ENCODE results near the gene SLC25A11. TPM values are rescaled to one million over a fixed set of nuclear protein-coding genes. Genes with fewer than 3 reads are reported as not detected.

SLC25A11 gene
- total and polyA plus RNA-seq, 7 donors, result 97.1 to 225 (median 128) TPM

DNA sequence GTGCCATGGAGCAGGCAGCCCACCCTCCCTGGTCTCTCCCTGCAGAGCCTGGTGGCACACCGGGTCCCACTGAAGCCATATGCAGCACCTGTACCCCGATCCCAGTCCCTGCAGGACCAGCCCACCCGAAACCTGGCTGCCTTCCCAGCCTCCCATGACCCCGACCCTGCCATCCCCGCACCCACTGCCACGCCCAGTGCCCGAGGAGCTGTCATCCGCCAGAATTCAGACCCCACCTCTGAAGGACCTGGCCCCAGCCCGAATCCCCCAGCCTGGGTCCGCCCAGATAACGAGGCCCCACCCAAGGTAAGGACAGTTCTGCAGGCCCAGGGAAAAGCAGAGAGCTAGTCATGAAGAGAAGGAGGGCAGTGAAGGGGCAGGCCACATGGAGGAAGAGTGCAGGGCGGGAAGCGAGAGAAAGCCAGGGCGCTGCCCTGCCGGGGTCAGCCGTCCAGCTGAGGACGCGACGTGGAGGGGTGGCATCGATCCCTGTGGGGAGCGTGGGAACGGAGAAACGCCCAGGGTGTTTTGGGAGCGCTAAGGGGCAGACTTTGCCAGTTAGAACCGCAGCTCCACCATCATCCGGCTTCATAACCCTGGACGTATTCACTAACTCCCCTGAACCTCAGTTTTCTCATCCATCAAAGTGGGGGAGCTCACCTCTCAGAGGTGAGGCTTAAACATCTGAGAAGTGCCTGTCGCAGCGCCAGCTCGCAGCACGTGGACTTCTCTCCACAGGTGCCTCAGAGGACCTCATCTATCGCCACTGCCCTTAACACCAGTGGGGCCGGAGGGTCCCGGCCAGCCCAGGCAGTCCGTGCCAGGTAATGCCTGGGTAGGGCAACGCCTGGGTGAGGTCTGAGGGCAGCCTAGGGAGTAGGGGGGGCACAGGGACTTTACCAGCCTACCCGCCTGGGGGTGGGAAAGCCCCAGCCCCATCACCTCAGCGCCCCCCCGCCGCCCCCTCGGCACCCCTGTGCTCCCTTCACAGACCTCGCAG lies 48.1 kb downstream of the SLC25A11 start:
- WGBS, 3 donors, result 89 to 95% (median 90%) methylated on average over 40 to 42 of the region's 42 CpGs
- no peaks in the 10 kb centered on the region for H3K27me3 ChIP-seq (ENCODE audit: insufficient read depth in 3 of 3, low read length in 2 of 3)
- no peak for ATAC-seq
- no peak for TF ChIP-seq CTCF (IDR thresholded peaks at IDR 0.05)
- H3K27ac ChIP-seq, result no peak overlapping the region
- peak in 1 of 2 donors; percentile 47 for DNase-seq
- no peak overlapping the region for H3K4me3 ChIP-seq
- H3K4me1 ChIP-seq, result no peaks in the 10 kb centered on the region
- H3K36me3 ChIP-seq (ENCODE audit: insufficient read depth in 1 of 2, low read depth in 1 of 2), result peaks cover 1 to 100% of the 10 kb centered on the region in 2 donors
- intact Hi-C loops (cut with DNase I), result no loop called here
- no peaks in the 10 kb centered on the region for H3K9me3 ChIP-seq

DNA sequence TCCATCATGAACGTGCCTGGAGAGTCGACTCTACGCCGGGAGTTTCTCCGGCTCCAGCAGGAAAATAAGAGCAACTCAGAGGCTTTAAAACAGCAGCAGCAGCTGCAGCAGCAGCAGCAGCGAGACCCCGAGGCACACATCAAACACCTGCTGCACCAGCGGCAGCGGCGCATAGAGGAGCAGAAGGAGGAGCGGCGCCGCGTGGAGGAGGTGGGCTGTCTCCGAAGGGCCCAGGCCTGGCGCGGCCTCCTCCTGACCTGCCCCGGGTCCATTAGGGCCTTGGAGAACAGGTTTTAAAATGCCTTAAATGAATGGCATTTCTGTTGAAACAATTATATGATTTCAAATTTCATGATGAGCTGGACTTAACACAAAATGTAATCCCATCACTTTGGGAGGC lies 52.3 kb downstream of the SLC25A11 start:
- TF ChIP-seq CTCF (IDR thresholded peaks at IDR 0.05), result no peak
- ATAC-seq (no peak), DNase-seq (no peak)
- no peaks in the 10 kb centered on the region for H3K4me1 ChIP-seq
- WGBS, 3 donors, result 78 to 87% (median 82%) methylated on average over 18 of the region's 18 CpGs
- no peaks in the 10 kb centered on the region for H3K27me3 ChIP-seq (ENCODE audit: insufficient read depth in 3 of 3, low read length in 2 of 3)
- intact Hi-C loops (cut with DNase I), result loop anchor here (2.0 to 10.0 kb wide), 4 partner anchors 53 to 155 kb away; partner anchors contain the start of genes MINK1 (in 2 of the 2), CXCL16 (in 1 of the 2), MED11 (in 1 of the 2) and VMO1 (in 1 of the 2)
- no peaks in the 10 kb centered on the region for H3K9me3 ChIP-seq
- H3K4me3 ChIP-seq, result no peak overlapping the region
- no peak overlapping the region for H3K27ac ChIP-seq
- peaks cover 5 to 88% of the 10 kb centered on the region in 2 donors for H3K36me3 ChIP-seq (ENCODE audit: insufficient read depth in 1 of 2, low read depth in 1 of 2)

Other genes starting within 250 kb of the SLC25A11 start
- gene PELP1, start 235.9 kb downstream of the SLC25A11 start, total RNA-seq, result 10 to 100 TPM; 51.7 to 57.2 (median 55.5) TPM
- 10 to 100 TPM; 17.5 to 38.6 (median 20.4) TPM for gene PELP1, start 235.9 kb downstream of the SLC25A11 start, polyA plus RNA-seq
- 10 to 100 TPM; 12.1 to 16.5 (median 14.7) TPM for gene ARRB2, start 229.4 kb downstream of the SLC25A11 start, total RNA-seq
- gene ARRB2, start 229.4 kb downstream of the SLC25A11 start, polyA plus RNA-seq, result 10 to 100 TPM in 1 of 3 donors, 1 to 10 TPM in 2; 6.6 to 11.8 (median 8.0) TPM
- gene MED11, start 208.6 kb downstream of the SLC25A11 start, total RNA-seq, result 10 to 100 TPM; 19.2 to 26.6 (median 23.7) TPM
- 10 to 100 TPM; 44.0 to 52.1 (median 46.3) TPM for gene MED11, start 208.6 kb downstream of the SLC25A11 start, polyA plus RNA-seq
- gene ZMYND15, start 200.2 kb downstream of the SLC25A11 start, total RNA-seq, result under 1 TPM in 3 of 4 donors, not detected in 1; 0.08 to 0.30 (median 0.15) TPM
- gene ZMYND15, start 200.2 kb downstream of the SLC25A11 start, polyA plus RNA-seq, result under 1 TPM in 2 of 3 donors, not detected in 1; 0.04 to 0.09 TPM
- 1 to 10 TPM; 1.7 to 5.4 (median 2.8) TPM for gene CXCL16, start 200.1 kb downstream of the SLC25A11 start, total RNA-seq
- gene CXCL16, start 200.1 kb downstream of the SLC25A11 start, polyA plus RNA-seq, result under 1 TPM; 0.45 to 0.72 (median 0.48) TPM
- not detected for gene TM4SF5, start 168.2 kb downstream of the SLC25A11 start, total RNA-seq
- under 1 TPM in 1 of 3 donors, not detected in 2; 0.34 TPM for gene TM4SF5, start 168.2 kb downstream of the SLC25A11 start, polyA plus RNA-seq
- gene VMO1, start 153.7 kb downstream of the SLC25A11 start, total RNA-seq, result under 1 TPM; 0.42 to 0.84 (median 0.64) TPM
- 1 to 10 TPM in 2 of 3 donors, under 1 TPM in 1; 0.84 to 3.1 (median 1.8) TPM for gene VMO1, start 153.7 kb downstream of the SLC25A11 start, polyA plus RNA-seq
- not detected for gene GLTPD2, start 151.1 kb downstream of the SLC25A11 start, total RNA-seq
- not detected for gene GLTPD2, start 151.1 kb downstream of the SLC25A11 start, polyA plus RNA-seq
- gene PSMB6, start 143.9 kb downstream of the SLC25A11 start, total RNA-seq, result 100 to 1,000 TPM; 160 to 254 (median 234) TPM
- 100 to 1,000 TPM; 416 to 561 (median 427) TPM for gene PSMB6, start 143.9 kb downstream of the SLC25A11 start, polyA plus RNA-seq
- gene PLD2, start 132.9 kb downstream of the SLC25A11 start, total RNA-seq, result 1 to 10 TPM; 3.7 to 7.5 (median 4.3) TPM
- gene PLD2, start 132.9 kb downstream of the SLC25A11 start, polyA plus RNA-seq, result 1 to 10 TPM; 2.4 to 4.2 (median 3.0) TPM
- gene MINK1, start 106.7 kb downstream of the SLC25A11 start, total RNA-seq, result 10 to 100 TPM; 15.8 to 23.8 (median 20.8) TPM
- 10 to 100 TPM in 2 of 3 donors, 1 to 10 TPM in 1; 8.9 to 19.2 (median 14.2) TPM for gene MINK1, start 106.7 kb downstream of the SLC25A11 start, polyA plus RNA-seq
- under 1 TPM in 2 of 4 donors, not detected in 2; 0.20 to 0.30 TPM for gene C17orf107, start 40.5 kb downstream of the SLC25A11 start, total RNA-seq
- under 1 TPM; 0.01 to 0.10 (median 0.03) TPM for gene C17orf107, start 40.5 kb downstream of the SLC25A11 start, polyA plus RNA-seq
- 1 to 10 TPM in 1 of 4 donors, under 1 TPM in 3; 0.19 to 1.1 (median 0.28) TPM for gene CHRNE, start 36.9 kb downstream of the SLC25A11 start, total RNA-seq
- under 1 TPM; 0.16 to 0.70 (median 0.56) TPM for gene CHRNE, start 36.9 kb downstream of the SLC25A11 start, polyA plus RNA-seq
- under 1 TPM in 1 of 4 donors, not detected in 3; 0.10 TPM for gene GP1BA, start 7.8 kb downstream of the SLC25A11 start, total RNA-seq
- under 1 TPM in 2 of 3 donors, not detected in 1; 0.04 to 0.05 TPM for gene GP1BA, start 7.8 kb downstream of the SLC25A11 start, polyA plus RNA-seq
- gene RNF167, start 222 bp upstream of the SLC25A11 start, total RNA-seq, result 10 to 100 TPM; 85.1 to 96.3 (median 87.3) TPM
- gene RNF167, start 222 bp upstream of the SLC25A11 start, polyA plus RNA-seq, result 100 to 1,000 TPM in 1 of 3 donors, 10 to 100 TPM in 2; 85.7 to 151 (median 100.0) TPM
- gene PFN1, start 8.5 kb upstream of the SLC25A11 start, total RNA-seq, result 100 to 1,000 TPM; 149 to 253 (median 205) TPM
- 1,000 to 10,000 TPM in 1 of 3 donors, 100 to 1,000 TPM in 2; 220 to 1,518 (median 312) TPM for gene PFN1, start 8.5 kb upstream of the SLC25A11 start, polyA plus RNA-seq
- gene ENO3, start 11.1 kb upstream of the SLC25A11 start, total RNA-seq, result 1,000 to 10,000 TPM; 2,251 to 3,238 (median 2,533) TPM
- gene ENO3, start 11.1 kb upstream of the SLC25A11 start, polyA plus RNA-seq, result 1,000 to 10,000 TPM; 1,126 to 5,696 (median 4,322) TPM
- gene SPAG7, start 27.8 kb upstream of the SLC25A11 start, total RNA-seq, result 100 to 1,000 TPM in 3 of 4 donors, 10 to 100 TPM in 1; 79.2 to 156 (median 111) TPM
- gene SPAG7, start 27.8 kb upstream of the SLC25A11 start, polyA plus RNA-seq, result 100 to 1,000 TPM in 2 of 3 donors, 10 to 100 TPM in 1; 93.2 to 179 (median 170) TPM
- gene CAMTA2, start 47.6 kb upstream of the SLC25A11 start, total RNA-seq, result 10 to 100 TPM; 43.0 to 60.8 (median 51.0) TPM
- 10 to 100 TPM; 30.3 to 50.2 (median 39.5) TPM for gene CAMTA2, start 47.6 kb upstream of the SLC25A11 start, polyA plus RNA-seq
- 1 to 10 TPM; 2.9 to 4.9 (median 3.5) TPM for gene INCA1, start 57.5 kb upstream of the SLC25A11 start, total RNA-seq
- gene INCA1, start 57.5 kb upstream of the SLC25A11 start, polyA plus RNA-seq, result 1 to 10 TPM; 1.6 to 4.1 (median 4.0) TPM
- 1,000 to 10,000 TPM in 1 of 4 donors, 100 to 1,000 TPM in 3; 624 to 1,039 (median 691) TPM for gene KIF1C, start 57.9 kb upstream of the SLC25A11 start, total RNA-seq
- 100 to 1,000 TPM; 204 to 445 (median 311) TPM for gene KIF1C, start 57.9 kb upstream of the SLC25A11 start, polyA plus RNA-seq
- gene SLC52A1, start 95.4 kb upstream of the SLC25A11 start, total RNA-seq, result not detected
- under 1 TPM in 2 of 3 donors, not detected in 1; 0.01 to 0.04 TPM for gene SLC52A1, start 95.4 kb upstream of the SLC25A11 start, polyA plus RNA-seq
- 10 to 100 TPM in 1 of 4 donors, 1 to 10 TPM in 3; 6.8 to 12.3 (median 8.0) TPM for gene ZFP3, start 138.4 kb upstream of the SLC25A11 start, total RNA-seq
- gene ZFP3, start 138.4 kb upstream of the SLC25A11 start, polyA plus RNA-seq, result 10 to 100 TPM in 1 of 3 donors, 1 to 10 TPM in 2; 3.7 to 11.2 (median 3.9) TPM
- gene ZNF232, start 171.8 kb upstream of the SLC25A11 start, total RNA-seq, result 10 to 100 TPM in 1 of 4 donors, 1 to 10 TPM in 3; 5.8 to 12.2 (median 7.4) TPM
- 10 to 100 TPM in 1 of 3 donors, 1 to 10 TPM in 2; 7.1 to 19.3 (median 8.0) TPM for gene ZNF232, start 171.8 kb upstream of the SLC25A11 start, polyA plus RNA-seq
- gene USP6, start 176.0 kb upstream of the SLC25A11 start, total RNA-seq, result 1 to 10 TPM in 1 of 4 donors, under 1 TPM in 3; 0.40 to 3.2 (median 0.41) TPM
- gene USP6, start 176.0 kb upstream of the SLC25A11 start, polyA plus RNA-seq, result under 1 TPM; 0.05 to 0.37 (median 0.25) TPM